H9 (cell line): ENCODE data around the gene SNX32. TPM values are rescaled to one million over a fixed set of nuclear protein-coding genes. Genes with fewer than 3 reads are reported as not detected.

Experiments
- DNase-seq: peaks from one replicate; pipeline ENCODE4 v3.0.0-alpha.2; 2017
- H2AFZ ChIP-seq: one replicate; pipeline ENCODE4 v1.6.1; 2013; ENCODE audit warnings: mild to moderate bottlenecking, low read length, control low read depth, moderate library complexity
- H2AK5ac ChIP-seq: 2 replicates; pipeline ENCODE4 v1.6.1; 2013; ENCODE audit warnings: low read length, control low read depth, mixed read lengths; ENCODE audit not compliant: insufficient read length
- H2BK120ac ChIP-seq: one replicate; pipeline ENCODE4 v1.6.1; 2013; ENCODE audit warnings: low read depth, mild to moderate bottlenecking, low read length, control low read depth, inconsistent platforms; ENCODE audit not compliant: poor library complexity, severe bottlenecking
- H2BK12ac ChIP-seq: 2 replicates; pipeline ENCODE4 v1.6.1; 2013; ENCODE audit warnings: low read length, control low read depth, mixed read lengths, low read depth; ENCODE audit not compliant: insufficient read length
- H2BK15ac ChIP-seq: 2 replicates; pipeline ENCODE4 v1.6.1; 2013; ENCODE audit warnings: low read depth, low read length, control low read depth
- H2BK20ac ChIP-seq: one replicate; pipeline ENCODE4 v1.6.1; 2013; ENCODE audit warnings: low read depth, mild to moderate bottlenecking, low read length, control low read depth, inconsistent platforms; ENCODE audit not compliant: poor library complexity, severe bottlenecking
- H2BK5ac ChIP-seq: 2 replicates; pipeline ENCODE4 v1.6.1; 2013; ENCODE audit warnings: low read length, control low read depth, mixed read lengths; ENCODE audit not compliant: insufficient read length
- H3K14ac ChIP-seq: 2 replicates; pipeline ENCODE4 v1.6.1; 2013; ENCODE audit warnings: low read length, control low read depth; ENCODE audit not compliant: insufficient read depth
- H3K18ac ChIP-seq: 2 replicates; pipeline ENCODE4 v1.6.1; 2013; ENCODE audit warnings: low read depth, mild to moderate bottlenecking, mixed read lengths, low read length, control low read depth; ENCODE audit not compliant: insufficient read length
- H3K23ac ChIP-seq: 2 replicates; pipeline ENCODE4 v1.6.1; 2013; ENCODE audit warnings: low read length, control low read depth, mixed read lengths, low read depth; ENCODE audit not compliant: insufficient read length
- H3K23me2 ChIP-seq: 2 replicates; pipeline ENCODE4 v1.6.1; 2013; ENCODE audit warnings: low read depth, mild to moderate bottlenecking, mixed read lengths, low read length, control low read depth; ENCODE audit not compliant: insufficient read length, poor library complexity, severe bottlenecking
- H3K27ac ChIP-seq: 2 replicates; pipeline ENCODE4 v1.5.1; 2013; ENCODE audit warnings: low read length, control low read depth, mixed read lengths, low read depth; ENCODE audit not compliant: insufficient read length
- H3K27me3 ChIP-seq: 2 replicates; pipeline ENCODE4 v1.6.1; 2013; ENCODE audit warnings: low read length, control low read depth, inconsistent platforms; ENCODE audit not compliant: insufficient read depth
- H3K4ac ChIP-seq: 2 replicates; pipeline ENCODE4 v1.6.1; 2013; ENCODE audit warnings: low read depth, mild to moderate bottlenecking, control low read depth, inconsistent platforms, low read length, moderate library complexity
- H3K4me1 ChIP-seq: 2 replicates; pipeline ENCODE4 v1.6.1; 2013; ENCODE audit warnings: low read length, control low read depth, inconsistent platforms; ENCODE audit not compliant: insufficient read depth
- H3K4me2 ChIP-seq: 2 replicates; pipeline ENCODE4 v1.6.1; 2013; ENCODE audit warnings: low read length, control low read depth, mixed read lengths; ENCODE audit not compliant: insufficient read length, insufficient read depth
- H3K56ac ChIP-seq: 2 replicates; pipeline ENCODE4 v1.6.1; 2013; ENCODE audit warnings: low read depth, mild to moderate bottlenecking, mixed read lengths, low read length, control low read depth; ENCODE audit not compliant: insufficient read length
- H3K79me1 ChIP-seq: 2 replicates; pipeline ENCODE4 v1.6.1; 2013; ENCODE audit warnings: low read depth, mild to moderate bottlenecking, moderate library complexity, low read length, control low read depth, inconsistent platforms; ENCODE audit not compliant: insufficient read depth, poor library complexity, severe bottlenecking
- H3K79me2 ChIP-seq: 2 replicates; pipeline ENCODE4 v1.6.1; 2013; ENCODE audit warnings: low read length, control low read depth, inconsistent platforms; ENCODE audit not compliant: insufficient read depth
- H3K9ac ChIP-seq: 2 replicates; pipeline ENCODE4 v1.6.1; 2013; ENCODE audit warnings: low read length, control low read depth, mixed read lengths; ENCODE audit not compliant: insufficient read length; ENCODE audit errors: extremely low read depth
- H3K9me3 ChIP-seq: one replicate; pipeline ENCODE4 v1.6.1; 2013; ENCODE audit warnings: low read depth, low read length, inconsistent platforms; ENCODE audit not compliant: control insufficient read depth
- H3T11ph ChIP-seq: one replicate; pipeline ENCODE4 v1.6.1; 2013; ENCODE audit warnings: mild to moderate bottlenecking, low read length, control low read depth, inconsistent platforms
- H4K20me1 ChIP-seq: one replicate; pipeline ENCODE4 v1.6.1; 2013; ENCODE audit not compliant: control insufficient read depth, insufficient read length, insufficient read depth
- H4K5ac ChIP-seq: 2 replicates; pipeline ENCODE4 v1.6.1; 2013; ENCODE audit warnings: low read depth, mild to moderate bottlenecking, mixed read lengths, low read length, control low read depth; ENCODE audit not compliant: insufficient read length
- H4K8ac ChIP-seq: replicated peaks from 2 replicates; pipeline ENCODE4 v1.6.1; 2013; ENCODE audit warnings: low read length, control low read depth, mixed read lengths, low read depth; ENCODE audit not compliant: insufficient read length
- H4K91ac ChIP-seq: 2 replicates; pipeline ENCODE4 v1.6.1; 2013; ENCODE audit warnings: low read depth, mild to moderate bottlenecking, moderate library complexity, mixed read lengths, low read length, control low read depth; ENCODE audit not compliant: insufficient read length
- H3K27ac Mint-ChIP-seq, 3 experiments: 2 replicates in 2 of 3; 3 replicates in 1 of 3; pipeline ENCODE4 v1.8.0; 2020 to 2021; ENCODE audit warnings: mixed read lengths in 3 of 3, mild to moderate bottlenecking in 1 of 3, moderate library complexity in 1 of 3
- H3K27me3 Mint-ChIP-seq: 2 replicates; pipeline ENCODE4 v1.8.0; 2021; ENCODE audit warnings: low read depth, mild to moderate bottlenecking, moderate library complexity, mixed read lengths
- H3K36me3 Mint-ChIP-seq, 3 experiments: 2 replicates in 2 of 3; 3 replicates in 1 of 3; pipeline ENCODE4 v1.8.0; 2020 to 2021; ENCODE audit warnings: low read depth in 3 of 3, mixed read lengths in 3 of 3; ENCODE audit not compliant: insufficient read depth in 1 of 3
- H3K4me1 Mint-ChIP-seq, 2 experiments: 2 replicates each; pipeline ENCODE4 v1.8.0; 2020; ENCODE audit warnings: mixed read lengths in 2 of 2
- H3K4me3 Mint-ChIP-seq, 2 experiments: 2 replicates in 1 of 2; 3 replicates in 1 of 2; pipeline ENCODE4 v1.8.0; 2020 to 2021; ENCODE audit warnings: mild to moderate bottlenecking in 2 of 2, mixed read lengths in 2 of 2, moderate library complexity in 1 of 2
- H3K9me3 Mint-ChIP-seq, 2 experiments: 2 replicates in 1 of 2; 3 replicates in 1 of 2; pipeline ENCODE4 v1.8.0; 2020; ENCODE audit warnings: mild to moderate bottlenecking in 2 of 2, mixed read lengths in 2 of 2, moderate library complexity in 1 of 2
- WGBS: extraction: QIAGEN DNeasy Blood & Tissue Kit; methylation state at CpG from one replicate; pipeline ENCODE4 v1.1.7; 2013; ENCODE audit warnings: missing lambda C conversion rate, low lambda C conversion rate, mixed read lengths; ENCODE audit not compliant: insufficient read length; ENCODE audit errors: extremely low coverage; 5-methylcytosine and 5-hydroxymethylcytosine counted together
- total RNA-seq: library from RNA; stranded (reverse); gene quantifications from 2 replicates; pipeline ENCODE4 v1.2.1, GENCODE V29; 2021
- TF ChIP-seq, protein P1 (sequence below): fragments of 200-600 bp; sonication (generic); conservative IDR thresholded peaks from 3 replicates; pipeline ENCODE4 v1.8.0; 2021; ENCODE audit warnings: antibody characterized with exemption, mild to moderate bottlenecking

SNX32 gene
- total RNA-seq, 1 experiment from 2014 or later, result 1.2 TPM

GRCh38 chr11:65886826-65887722 lies 53.3 kb downstream of the SNX32 start:
- peak overlapping the region; percentile 97 to 98 for H3K4me3 Mint-ChIP-seq
- H3K27me3 Mint-ChIP-seq, result peaks cover 17% of the 10 kb centered on the region
- TF ChIP-seq, protein P1, sequence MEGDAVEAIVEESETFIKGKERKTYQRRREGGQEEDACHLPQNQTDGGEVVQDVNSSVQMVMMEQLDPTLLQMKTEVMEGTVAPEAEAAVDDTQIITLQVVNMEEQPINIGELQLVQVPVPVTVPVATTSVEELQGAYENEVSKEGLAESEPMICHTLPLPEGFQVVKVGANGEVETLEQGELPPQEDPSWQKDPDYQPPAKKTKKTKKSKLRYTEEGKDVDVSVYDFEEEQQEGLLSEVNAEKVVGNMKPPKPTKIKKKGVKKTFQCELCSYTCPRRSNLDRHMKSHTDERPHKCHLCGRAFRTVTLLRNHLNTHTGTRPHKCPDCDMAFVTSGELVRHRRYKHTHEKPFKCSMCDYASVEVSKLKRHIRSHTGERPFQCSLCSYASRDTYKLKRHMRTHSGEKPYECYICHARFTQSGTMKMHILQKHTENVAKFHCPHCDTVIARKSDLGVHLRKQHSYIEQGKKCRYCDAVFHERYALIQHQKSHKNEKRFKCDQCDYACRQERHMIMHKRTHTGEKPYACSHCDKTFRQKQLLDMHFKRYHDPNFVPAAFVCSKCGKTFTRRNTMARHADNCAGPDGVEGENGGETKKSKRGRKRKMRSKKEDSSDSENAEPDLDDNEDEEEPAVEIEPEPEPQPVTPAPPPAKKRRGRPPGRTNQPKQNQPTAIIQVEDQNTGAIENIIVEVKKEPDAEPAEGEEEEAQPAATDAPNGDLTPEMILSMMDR, result no peak
- H3K23me2 ChIP-seq, result peaks cover 23% of the 10 kb centered on the region
- no peak overlapping the region for H2BK15ac ChIP-seq
- peaks cover 35 to 55% (median 52%) of the 10 kb centered on the region in 3 experiments for H3K36me3 Mint-ChIP-seq
- H3K18ac ChIP-seq, result no peak overlapping the region
- H2BK5ac ChIP-seq, result no peak overlapping the region
- no peaks in the 10 kb centered on the region for H3K79me1 ChIP-seq
- H3K27ac ChIP-seq, result no peak overlapping the region
- DNase-seq, result no peak
- no peak overlapping the region for H2BK20ac ChIP-seq
- peak overlapping the region; percentile 70 for H3K4me2 ChIP-seq
- H3T11ph ChIP-seq, result no peak overlapping the region
- H3K4me1 ChIP-seq, result peaks cover 9% of the 10 kb centered on the region; the same call in 1 of the 2 replicates
- no peak overlapping the region for H3K4ac ChIP-seq
- no peak overlapping the region for H2AK5ac ChIP-seq
- H3K27me3 ChIP-seq, result peaks cover 6% of the 10 kb centered on the region; the same call in 1 of the 2 replicates
- no peak overlapping the region for H2AFZ ChIP-seq
- H3K23ac ChIP-seq, result no peak overlapping the region
- H3K56ac ChIP-seq, result no peak overlapping the region
- H4K8ac ChIP-seq, result no peak overlapping the region
- no peak overlapping the region for H2BK12ac ChIP-seq
- no CpG with 5 or more reads among the region's 14 CpGs for WGBS
- H3K4me1 Mint-ChIP-seq, result peaks cover 27 to 41% of the 10 kb centered on the region in 2 experiments
- H3K9me3 ChIP-seq, result no peaks in the 10 kb centered on the region
- no peaks in the 10 kb centered on the region for H4K20me1 ChIP-seq
- no peak overlapping the region for H4K91ac ChIP-seq
- no peak overlapping the region for H4K5ac ChIP-seq
- H3K9me3 Mint-ChIP-seq, result peaks cover 2 to 4% of the 10 kb centered on the region in 2 experiments; a peak in 2 of 5 replicates
- H3K27ac Mint-ChIP-seq, result peak overlapping the region; percentile 35 to 99 (median 98); a peak in 3 of 7 replicates
- H3K14ac ChIP-seq, result no peak overlapping the region
- no peak overlapping the region for H2BK120ac ChIP-seq
- no peaks in the 10 kb centered on the region; the same call in 1 of the 2 replicates for H3K79me2 ChIP-seq
- H3K9ac ChIP-seq, result peak overlapping the region; percentile 24
